GM15510 (cell line): Measurements from ENCODE around the gene NAPB.

ENCODE experiments used
- POLR2A ChIP-seq: IDR thresholded peaks from 3 replicates; pipeline ENCODE4 v1.6.1; 2011; ENCODE audit warnings: borderline replicate concordance; ENCODE audit not compliant: insufficient read length; ENCODE audit errors: extremely low read depth

NAPB gene

DNA sequence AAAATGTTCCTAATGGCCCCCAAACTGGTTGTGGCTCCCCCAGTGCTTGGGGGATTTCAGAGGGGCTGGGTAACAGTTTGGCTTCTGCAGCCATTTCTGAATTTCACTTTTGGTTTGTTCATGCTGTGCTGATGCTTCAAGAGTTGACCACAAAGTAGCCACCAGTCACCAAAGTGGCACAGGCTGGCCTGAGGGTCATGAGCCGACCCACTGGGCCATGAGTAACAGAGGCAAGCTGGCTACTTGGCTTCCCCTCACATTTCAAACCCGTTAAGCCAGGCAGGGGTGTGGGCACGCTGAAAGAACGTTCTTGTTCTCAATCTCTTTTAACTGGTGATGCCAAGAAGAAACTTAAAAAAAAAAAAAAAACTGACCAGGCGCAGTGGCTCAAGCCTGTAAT, 85.8 kb downstream of the NAPB start:
- no peak for TF ChIP-seq POLR2A

- TF ChIP-seq POLR2A: no peak
These were observed 87.2 kb downstream of the NAPB start for GRCh38 chr20:23334111-23334510.

GRCh38 chr20:23332467-23332866, 88.8 kb downstream of the NAPB start:
- no peak for TF ChIP-seq POLR2A

- no peak for TF ChIP-seq POLR2A
These were observed 89.6 kb downstream of the NAPB start for GRCh38 chr20:23331450-23332350.

GRCh38 chr20:23327617-23328333, 93.5 kb downstream of the NAPB start:
- no peak for TF ChIP-seq POLR2A

DNA sequence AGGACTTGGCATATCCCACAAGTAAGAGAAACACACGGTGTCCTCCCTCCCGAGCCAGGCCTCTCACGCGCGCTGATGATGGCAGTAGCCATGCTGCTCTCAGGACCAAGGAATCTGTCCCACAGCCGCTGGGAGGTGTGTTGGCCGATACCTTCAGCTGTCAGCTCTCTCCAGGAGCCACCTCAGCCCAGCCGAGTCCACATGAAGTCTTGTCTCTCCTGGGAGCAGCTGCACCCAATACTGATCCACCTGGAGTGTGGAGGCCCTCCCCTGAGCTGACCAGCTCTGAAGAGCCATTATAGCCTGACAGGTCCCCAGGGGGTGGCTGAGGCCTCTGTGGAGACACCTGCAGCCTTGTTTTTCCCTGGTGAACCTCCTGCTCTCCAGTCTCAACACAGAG, 94.5 kb downstream of the NAPB start:
- TF ChIP-seq POLR2A: no peak

DNA sequence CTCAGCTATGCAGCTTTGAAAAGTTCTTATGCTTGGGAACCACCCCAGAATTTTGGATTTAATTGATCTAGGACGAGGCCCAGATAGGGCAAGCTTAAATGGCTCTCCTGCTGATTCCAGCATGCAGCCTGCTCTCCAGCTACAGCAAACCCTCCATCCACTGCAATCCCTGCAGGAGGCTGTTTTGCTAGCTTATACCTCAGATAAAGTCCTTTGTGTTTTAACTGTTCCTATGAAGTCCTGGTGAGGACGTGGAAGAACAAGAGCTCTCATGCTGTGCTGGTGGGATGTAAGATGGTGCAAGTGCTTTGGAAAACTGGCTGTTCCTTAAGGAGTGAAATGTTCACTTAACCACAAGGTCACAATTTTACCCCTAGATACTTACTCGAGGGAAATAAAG, 96.2 kb downstream of the NAPB start:
- no peak for TF ChIP-seq POLR2A
